ENCODE results near the gene RER1.

GRCh38 chr1:2431518-2431917 lies 39.9 kb downstream of the RER1 start:
- no peak for TF ChIP-seq EP300 (IDR thresholded peaks at IDR 0.05)
- no peak for TF ChIP-seq CTCF (IDR thresholded peaks at IDR 0.05)
